Neuronal stem cell (in vitro differentiated cells): ENCODE data around the gene PRSS56.
A peak's percentile ranks its signal among the peaks of the same experiment; 100 is the strongest.
"Not testable (repeated sequence)": the region's sequence is repeated elsewhere in the genome, so short reads cannot be mapped to it uniquely, and the experiment has no call there.

Experiments used
- DNase-seq: peaks from one replicate; pipeline ENCODE4 v3.0.0-alpha.2; 2013; ENCODE audit warnings: low spot score
- H2AFZ ChIP-seq: one replicate; pipeline ENCODE4 v1.6.1; 2013; ENCODE audit warnings: mild to moderate bottlenecking, low read length, inconsistent platforms
- H2AK5ac ChIP-seq: 2 replicates; pipeline ENCODE4 v1.6.1; 2013; ENCODE audit warnings: low read depth, mild to moderate bottlenecking, inconsistent platforms, low read length, moderate library complexity, mixed read lengths
- H2BK120ac ChIP-seq: 2 replicates; pipeline ENCODE4 v1.6.1; 2013; ENCODE audit warnings: low read depth, mild to moderate bottlenecking, inconsistent platforms, low read length, moderate library complexity, mixed read lengths
- H2BK12ac ChIP-seq: one replicate; pipeline ENCODE4 v1.6.1; 2013; ENCODE audit warnings: low read length, inconsistent platforms
- H2BK15ac ChIP-seq: 2 replicates; pipeline ENCODE4 v1.6.1; 2013; ENCODE audit warnings: mild to moderate bottlenecking, low read length, inconsistent platforms, mixed read lengths
- H2BK5ac ChIP-seq: one replicate; pipeline ENCODE4 v1.6.1; 2013; ENCODE audit warnings: inconsistent platforms, mild to moderate bottlenecking, low read length, moderate library complexity
- H3K14ac ChIP-seq: one replicate; pipeline ENCODE4 v1.6.1; 2013; ENCODE audit warnings: low read length, inconsistent platforms
- H3K18ac ChIP-seq: 2 replicates; pipeline ENCODE4 v1.6.1; 2013; ENCODE audit warnings: low read length, inconsistent platforms
- H3K23ac ChIP-seq: 2 replicates; pipeline ENCODE4 v1.6.1; 2013; ENCODE audit warnings: low read depth, mild to moderate bottlenecking, mixed read lengths, low read length, inconsistent platforms; ENCODE audit not compliant: poor library complexity
- H3K27ac ChIP-seq: replicated peaks from 3 replicates; pipeline ENCODE4 v1.5.1; 2013; ENCODE audit warnings: low read length, inconsistent platforms
- H3K27me3 ChIP-seq, 3 experiments: 2 replicates each; pipeline ENCODE4 v1.6.1; 2013; ENCODE audit warnings: low read length in 3 of 3, mild to moderate bottlenecking in 2 of 3, inconsistent platforms in 1 of 3, low read depth in 1 of 3, mixed read lengths in 1 of 3, moderate library complexity in 1 of 3; ENCODE audit not compliant: control insufficient read depth in 3 of 3, insufficient read depth in 3 of 3
- H3K36me3 ChIP-seq, 2 donors: replicated peaks in 1 of 2; 2 replicates each; pipeline ENCODE4 v1.6.1; 2013; ENCODE audit warnings: low read length in 2 of 2; ENCODE audit not compliant: control insufficient read depth in 2 of 2, insufficient read depth in 2 of 2
- H3K4ac ChIP-seq: 2 replicates; pipeline ENCODE4 v1.6.1; 2013; ENCODE audit warnings: inconsistent platforms, mild to moderate bottlenecking, low read length, moderate library complexity
- H3K4me1 ChIP-seq, 2 donors: 1 replicate in 1 of 2; 2 replicates in 1 of 2; pipeline ENCODE4 v1.6.1; 2013; ENCODE audit warnings: low read length in 2 of 2, low read depth in 1 of 2; ENCODE audit not compliant: control insufficient read depth in 2 of 2, insufficient read depth in 1 of 2
- H3K4me2 ChIP-seq: one replicate; pipeline ENCODE4 v1.6.1; 2013; ENCODE audit warnings: mild to moderate bottlenecking, low read length, inconsistent platforms; ENCODE audit not compliant: insufficient read depth, poor library complexity, severe bottlenecking
- H3K4me3 ChIP-seq, 2 donors: 2 replicates each; pipeline ENCODE4 v1.5.1; 2013; ENCODE audit warnings: low read length in 2 of 2, mild to moderate bottlenecking in 2 of 2, inconsistent platforms in 1 of 2, moderate library complexity in 1 of 2
- H3K79me1 ChIP-seq: one replicate; pipeline ENCODE4 v1.6.1; 2013; ENCODE audit warnings: low read depth, mild to moderate bottlenecking, inconsistent platforms, low read length, moderate library complexity
- H3K9ac ChIP-seq: one replicate; pipeline ENCODE4 v1.6.1; 2013; ENCODE audit warnings: mild to moderate bottlenecking, low read depth, low read length, inconsistent platforms; ENCODE audit not compliant: poor library complexity
- H3K9me3 ChIP-seq, 2 donors: replicated peaks in 1 of 2; 2 replicates each; pipeline versions ENCODE3 to v1.6.1; 2013; ENCODE audit warnings: low read length in 2 of 2, mild to moderate bottlenecking in 2 of 2, inconsistent platforms in 1 of 2, low read depth in 1 of 2, mixed read lengths in 1 of 2, moderate library complexity in 1 of 2; ENCODE audit not compliant: control insufficient read depth in 2 of 2, insufficient read depth in 1 of 2
- H4K8ac ChIP-seq: one replicate; pipeline ENCODE4 v1.6.1; 2013; ENCODE audit warnings: low read depth, mild to moderate bottlenecking, inconsistent platforms, low read length, moderate library complexity
- H4K91ac ChIP-seq: one replicate; pipeline ENCODE4 v1.6.1; 2013; ENCODE audit warnings: low read length, low read depth, mild to moderate bottlenecking, inconsistent platforms; ENCODE audit not compliant: poor library complexity
- WGBS, 2 donors: extraction: QIAGEN DNeasy Blood & Tissue Kit; methylation state at CpG; one replicate each; pipeline ENCODE4 v1.1.7; 2013; ENCODE audit warnings: missing lambda C conversion rate in 2 of 2, mixed read lengths in 1 of 2; ENCODE audit not compliant: insufficient read length in 2 of 2, insufficient replicate concordance in 1 of 2; ENCODE audit errors: extremely low coverage in 2 of 2; 5-methylcytosine and 5-hydroxymethylcytosine counted together

PRSS56 gene

DNA sequence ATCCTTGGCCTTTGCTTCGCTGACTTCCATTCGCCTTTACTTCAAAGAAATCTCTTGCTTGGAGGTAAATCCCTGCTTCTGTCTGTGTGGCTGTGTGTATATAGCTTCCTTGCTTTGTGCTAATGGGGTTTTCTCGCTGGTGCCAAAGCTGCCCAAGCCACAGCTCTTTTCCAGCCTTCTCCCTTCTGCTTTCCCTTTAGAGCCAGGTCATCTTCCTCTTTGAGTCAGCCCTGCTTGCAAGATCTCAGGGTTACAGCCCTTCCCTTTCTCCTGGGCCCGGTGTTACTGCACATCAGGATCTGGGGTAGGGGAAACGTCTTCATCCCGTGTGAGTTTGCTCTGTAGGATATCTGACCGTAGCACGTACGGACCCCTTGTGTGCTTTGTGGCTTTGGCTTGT, 49.4 kb downstream of the PRSS56 start:
- no peak overlapping the region for H2BK15ac ChIP-seq
- no peak overlapping the region for H3K23ac ChIP-seq
- peak overlapping the region; percentile 26 for H3K4ac ChIP-seq
- no peak overlapping the region for H3K27ac ChIP-seq
- no peak overlapping the region for H2BK5ac ChIP-seq
- H2AK5ac ChIP-seq: no peak overlapping the region
- H3K4me2 ChIP-seq: no peak overlapping the region
- H3K9ac ChIP-seq: no peak overlapping the region
- no CpG with 5 or more reads among the region's 9 CpGs for WGBS, 2 donors
- H2BK120ac ChIP-seq: no peak overlapping the region
- no peak overlapping the region for H2BK12ac ChIP-seq
- no peak overlapping the region for H3K4me3 ChIP-seq
- H4K91ac ChIP-seq: no peak overlapping the region
- no peaks in the 10 kb centered on the region for H3K79me1 ChIP-seq
- H3K36me3 ChIP-seq: peaks cover 32 to 97% of the 10 kb centered on the region in 2 donors
- DNase-seq: no peak
- no peak overlapping the region for H2AFZ ChIP-seq
- H3K4me1 ChIP-seq: peaks cover 4 to 10% of the 10 kb centered on the region in 2 donors
- no peak overlapping the region for H3K18ac ChIP-seq
- no peaks in the 10 kb centered on the region for H3K27me3 ChIP-seq
- H3K9me3 ChIP-seq: no peaks in the 10 kb centered on the region
- H3K14ac ChIP-seq: no peak overlapping the region
- no peak overlapping the region for H4K8ac ChIP-seq

DNA sequence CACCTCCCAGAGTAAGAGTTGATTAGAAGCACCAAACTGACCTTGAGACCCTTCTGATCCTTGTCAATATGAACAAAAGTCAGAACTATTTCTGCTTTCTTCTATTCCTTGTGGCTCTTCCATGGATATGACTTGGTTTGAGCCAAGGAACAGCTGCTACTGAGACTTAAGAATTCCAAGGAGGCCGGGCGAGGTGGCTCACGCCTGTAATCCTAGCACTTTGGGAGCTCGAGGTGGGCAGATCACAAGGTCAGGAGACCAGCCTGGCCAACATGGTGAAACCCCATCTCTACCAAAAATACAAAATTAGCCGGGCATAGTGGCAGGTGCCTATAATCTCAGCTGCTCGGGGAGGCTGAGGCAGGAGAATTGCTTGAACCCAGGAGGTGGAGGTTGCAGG, 50.3 kb downstream of the PRSS56 start:
- H2BK15ac ChIP-seq, H3K4me3 ChIP-seq, H4K8ac ChIP-seq, H4K91ac ChIP-seq, H2BK12ac ChIP-seq, H3K18ac ChIP-seq, H3K14ac ChIP-seq, H3K27me3 ChIP-seq, H3K9me3 ChIP-seq, H2AFZ ChIP-seq, H2BK120ac ChIP-seq, H2AK5ac ChIP-seq, H3K9ac ChIP-seq, H3K27ac ChIP-seq, H3K79me1 ChIP-seq, DNase-seq, H3K23ac ChIP-seq, H2BK5ac ChIP-seq, H3K4ac ChIP-seq, H3K4me2 ChIP-seq: not testable (repeated sequence)
- Histone ChIP-seq H3K36me3 (peaks cover 34 to 98% of the 10 kb centered on the region in 2 donors), H3K4me1 (peaks cover 4 to 10% of the 10 kb centered on the region in 2 donors)
- no CpG with 5 or more reads among the region's 6 CpGs for WGBS, 2 donors

DNA sequence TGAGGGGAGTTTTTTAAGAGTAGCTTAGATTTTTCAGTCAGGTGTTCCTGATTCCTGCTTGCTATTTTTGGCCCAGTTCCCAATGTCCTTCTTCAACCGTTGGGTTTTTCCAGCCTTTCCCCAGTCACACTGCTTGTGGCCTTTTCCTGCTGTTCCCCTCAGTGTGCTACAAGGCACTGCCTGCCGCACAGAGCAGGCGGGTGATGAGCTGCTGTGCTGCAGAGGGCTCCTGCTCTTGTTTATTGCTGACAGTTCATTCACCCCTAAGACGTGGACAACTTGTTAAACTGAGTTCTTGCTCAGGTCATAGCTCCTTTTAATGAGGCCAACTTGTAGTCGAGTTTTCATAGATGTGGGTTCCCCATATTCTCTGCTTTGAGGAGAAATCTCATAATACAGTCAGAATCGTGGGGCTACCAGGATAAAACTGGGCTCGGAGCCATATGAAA, 50.9 kb downstream of the PRSS56 start:
- H4K8ac ChIP-seq: no peak overlapping the region
- H3K4me2 ChIP-seq: no peak overlapping the region
- H3K4me1 ChIP-seq: peaks cover 4 to 10% of the 10 kb centered on the region in 2 donors
- H3K36me3 ChIP-seq: peaks cover 34 to 95% of the 10 kb centered on the region in 2 donors
- no peak for DNase-seq
- no peak overlapping the region for H3K27ac ChIP-seq
- H3K18ac ChIP-seq: no peak overlapping the region
- H2BK5ac ChIP-seq: no peak overlapping the region
- no peak overlapping the region for H3K4ac ChIP-seq
- H3K27me3 ChIP-seq: no peaks in the 10 kb centered on the region
- no peak overlapping the region for H2BK12ac ChIP-seq
- no peak overlapping the region for H4K91ac ChIP-seq
- no peak overlapping the region for H3K23ac ChIP-seq
- no peak overlapping the region for H3K14ac ChIP-seq
- no peak overlapping the region for H3K4me3 ChIP-seq
- H2BK15ac ChIP-seq: no peak overlapping the region
- no peaks in the 10 kb centered on the region for H3K79me1 ChIP-seq
- WGBS, 2 donors: no CpG with 5 or more reads among the region's 7 CpGs
- no peak overlapping the region for H2AFZ ChIP-seq
- no peaks in the 10 kb centered on the region for H3K9me3 ChIP-seq
- no peak overlapping the region for H2BK120ac ChIP-seq
- H3K9ac ChIP-seq: no peak overlapping the region
- H2AK5ac ChIP-seq: no peak overlapping the region

DNA sequence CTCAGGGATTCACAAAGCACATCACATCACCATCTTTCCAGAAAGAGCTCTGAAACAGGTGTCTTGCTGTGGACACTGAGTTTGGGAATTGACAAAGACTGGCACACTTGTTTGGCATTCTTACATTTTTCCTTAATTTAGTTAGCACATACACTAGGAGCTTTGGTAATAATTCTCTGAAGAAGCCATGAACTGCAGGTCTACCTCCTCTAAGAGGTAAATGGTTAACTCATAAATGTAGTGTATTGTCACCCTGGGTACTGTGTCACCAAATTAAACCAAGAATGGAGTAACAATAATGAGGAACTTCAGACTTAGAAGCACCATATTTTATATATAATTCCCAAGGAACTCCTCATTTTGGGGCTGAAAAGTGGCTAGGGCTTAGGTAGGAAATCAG, 52.9 kb downstream of the PRSS56 start:
- no peak overlapping the region for H3K4me2 ChIP-seq
- no peak overlapping the region for H2BK5ac ChIP-seq
- H2BK15ac ChIP-seq: no peak overlapping the region
- H3K9ac ChIP-seq: no peak overlapping the region
- no peak overlapping the region for H4K91ac ChIP-seq
- H3K4me1 ChIP-seq: peaks cover 4 to 18% of the 10 kb centered on the region in 2 donors
- H2BK12ac ChIP-seq: no peak overlapping the region
- no peak overlapping the region for H2AFZ ChIP-seq
- no peak overlapping the region for H4K8ac ChIP-seq
- no peak overlapping the region for H3K18ac ChIP-seq
- no peak overlapping the region for H3K4me3 ChIP-seq
- no peaks in the 10 kb centered on the region for H3K79me1 ChIP-seq
- no peaks in the 10 kb centered on the region for H3K27me3 ChIP-seq
- no peaks in the 10 kb centered on the region for H3K9me3 ChIP-seq
- peaks cover 24 to 95% of the 10 kb centered on the region in 2 donors for H3K36me3 ChIP-seq
- H3K4ac ChIP-seq: no peak overlapping the region
- no peak overlapping the region for H2BK120ac ChIP-seq
- DNase-seq: no peak
- H3K14ac ChIP-seq: no peak overlapping the region
- no peak overlapping the region for H3K27ac ChIP-seq
- H2AK5ac ChIP-seq: no peak overlapping the region
- no peak overlapping the region for H3K23ac ChIP-seq
